GM12872 (cell line): Measurements from ENCODE around the gene MLEC.

Experiments used
- TF ChIP-seq, protein P1 (sequence below): IDR thresholded peaks from 3 replicates; pipeline ENCODE4 v1.5.1; 2011; ENCODE audit warnings: low read depth, mild to moderate bottlenecking, low read length, moderate library complexity; ENCODE audit not compliant: insufficient read depth

Gene MLEC

DNA sequence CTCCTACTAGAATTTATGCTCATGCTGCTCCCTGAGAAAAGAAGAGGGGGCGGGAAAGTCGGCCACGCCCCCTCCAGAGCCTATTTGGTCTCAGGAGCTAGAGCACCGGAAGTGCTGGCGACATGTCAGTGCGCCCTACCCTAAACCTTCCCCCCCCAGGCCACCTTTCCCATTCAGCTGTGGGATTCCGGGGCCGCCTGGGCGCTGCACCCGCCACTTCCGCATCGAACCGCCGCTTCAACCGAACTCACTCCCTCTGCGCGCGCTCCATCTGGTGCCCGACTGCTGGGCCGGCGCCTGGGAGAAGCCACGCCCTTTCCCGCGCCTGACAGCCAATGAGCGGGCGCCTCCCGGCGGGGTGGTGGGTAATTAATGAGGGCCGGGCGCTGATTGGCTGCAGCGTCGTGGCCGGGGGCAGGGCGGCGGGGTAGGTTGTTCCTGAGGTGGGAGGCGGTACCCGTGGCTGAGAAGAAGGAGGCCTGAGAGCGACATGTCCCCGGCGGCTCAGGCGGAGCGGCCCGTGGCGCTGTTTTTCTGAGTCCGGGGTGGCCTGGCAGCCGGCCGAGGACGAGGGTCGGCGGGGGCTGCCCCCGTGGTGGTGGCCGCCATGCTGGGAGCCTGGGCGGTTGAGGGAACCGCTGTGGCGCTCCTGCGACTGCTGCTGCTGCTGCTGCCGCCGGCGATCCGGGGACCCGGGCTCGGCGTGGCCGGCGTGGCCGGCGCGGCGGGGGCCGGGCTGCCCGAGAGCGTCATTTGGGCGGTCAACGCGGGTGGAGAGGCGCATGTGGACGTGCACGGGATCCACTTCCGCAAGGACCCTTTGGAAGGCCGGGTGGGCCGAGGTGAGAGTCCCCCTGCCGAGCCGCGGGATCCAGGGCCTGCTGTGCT, at the start of gene MLEC:
MLEC (plus strand) TSS at position 460 of the 888 bp plus-strand sequence; CDS start at position 608, 148 bp downstream.
- TF ChIP-seq, protein P1, sequence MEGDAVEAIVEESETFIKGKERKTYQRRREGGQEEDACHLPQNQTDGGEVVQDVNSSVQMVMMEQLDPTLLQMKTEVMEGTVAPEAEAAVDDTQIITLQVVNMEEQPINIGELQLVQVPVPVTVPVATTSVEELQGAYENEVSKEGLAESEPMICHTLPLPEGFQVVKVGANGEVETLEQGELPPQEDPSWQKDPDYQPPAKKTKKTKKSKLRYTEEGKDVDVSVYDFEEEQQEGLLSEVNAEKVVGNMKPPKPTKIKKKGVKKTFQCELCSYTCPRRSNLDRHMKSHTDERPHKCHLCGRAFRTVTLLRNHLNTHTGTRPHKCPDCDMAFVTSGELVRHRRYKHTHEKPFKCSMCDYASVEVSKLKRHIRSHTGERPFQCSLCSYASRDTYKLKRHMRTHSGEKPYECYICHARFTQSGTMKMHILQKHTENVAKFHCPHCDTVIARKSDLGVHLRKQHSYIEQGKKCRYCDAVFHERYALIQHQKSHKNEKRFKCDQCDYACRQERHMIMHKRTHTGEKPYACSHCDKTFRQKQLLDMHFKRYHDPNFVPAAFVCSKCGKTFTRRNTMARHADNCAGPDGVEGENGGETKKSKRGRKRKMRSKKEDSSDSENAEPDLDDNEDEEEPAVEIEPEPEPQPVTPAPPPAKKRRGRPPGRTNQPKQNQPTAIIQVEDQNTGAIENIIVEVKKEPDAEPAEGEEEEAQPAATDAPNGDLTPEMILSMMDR: 0 out of 3 replicates have a peak, but pooled peaks have one; percentile 31

DNA sequence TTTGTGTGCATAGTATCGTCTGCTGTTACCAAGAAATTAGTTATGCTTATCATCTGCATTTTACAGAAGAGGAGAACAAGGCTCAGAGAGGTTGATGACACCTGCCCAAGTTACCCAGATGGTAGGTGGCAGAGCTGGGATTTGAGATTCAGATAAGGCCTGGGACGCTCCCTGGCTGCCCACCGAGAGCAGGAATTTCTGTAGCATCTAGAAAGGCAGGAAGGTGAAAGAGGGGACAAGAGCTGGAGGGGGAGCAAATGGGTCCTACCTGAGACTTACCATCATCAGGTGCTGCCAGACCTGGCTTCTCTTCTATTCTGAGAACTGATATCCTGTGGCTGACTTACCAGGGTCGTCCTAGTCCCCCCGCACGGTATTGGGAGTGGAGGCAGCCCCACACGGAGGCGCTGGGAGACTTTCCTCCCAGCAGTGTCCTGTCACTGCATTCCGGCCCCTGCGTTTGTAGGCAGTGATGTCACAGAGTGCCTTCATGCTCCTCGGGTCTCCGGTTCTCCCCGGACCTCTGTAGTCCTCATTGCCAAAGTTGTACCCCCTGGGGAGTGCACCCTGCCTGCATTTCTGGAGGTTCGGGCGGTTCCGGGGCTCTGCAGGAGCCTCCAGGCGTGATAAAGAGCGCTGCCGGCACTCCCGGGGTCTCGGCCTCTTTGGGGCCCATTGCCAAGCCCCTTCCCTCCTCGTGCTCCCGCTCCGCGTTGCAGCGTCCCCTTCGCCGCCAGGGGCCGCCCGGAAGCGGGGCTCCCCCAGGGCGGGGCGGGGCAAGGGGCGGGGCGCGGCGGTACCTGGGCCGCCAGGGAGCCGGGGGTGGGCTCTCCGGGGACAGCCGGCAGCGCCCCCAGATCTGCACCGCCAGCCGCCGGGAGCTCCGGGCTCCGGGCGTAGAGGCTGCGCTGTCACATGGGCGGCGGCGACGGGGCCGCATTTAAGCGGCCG, 46.9 kb upstream of the MLEC start, which contains the start of gene CABP1:
CABP1 (plus strand) TSS at position 856 of the 951 bp plus-strand sequence; CDS start at position 916, 60 bp downstream.
- TF ChIP-seq, protein P1: peak; percentile 56; the same call in 2 of the 3 replicates

GRCh38 chr12:120640861-120641833, 45.8 kb upstream of the MLEC start:
- TF ChIP-seq, protein P1: no peak

DNA sequence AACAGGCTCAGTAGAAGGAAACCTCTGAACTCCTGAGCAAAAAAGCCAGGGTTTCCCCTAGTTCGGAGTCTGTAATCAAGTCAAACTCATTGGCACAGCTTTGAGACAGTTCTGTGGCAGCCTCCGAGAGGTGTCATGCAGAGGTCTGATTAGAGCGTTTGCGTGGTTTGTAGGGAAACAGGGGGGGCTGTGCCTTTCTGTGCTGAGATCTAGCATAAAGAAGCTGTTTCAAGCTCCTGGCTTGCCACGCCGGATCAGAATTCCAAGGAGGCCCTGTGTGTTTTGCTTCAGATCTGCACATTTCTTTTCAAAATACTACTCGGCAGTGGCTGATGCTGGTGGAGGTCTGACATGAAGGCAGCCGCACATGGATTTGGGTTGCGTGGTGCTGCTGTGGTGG, 44.8 kb upstream of the MLEC start:
- TF ChIP-seq, protein P1: no peak

- TF ChIP-seq, protein P1: no peak
Measured at GRCh38 chr12:120642826-120643225, 44.1 kb upstream of the MLEC start.

DNA sequence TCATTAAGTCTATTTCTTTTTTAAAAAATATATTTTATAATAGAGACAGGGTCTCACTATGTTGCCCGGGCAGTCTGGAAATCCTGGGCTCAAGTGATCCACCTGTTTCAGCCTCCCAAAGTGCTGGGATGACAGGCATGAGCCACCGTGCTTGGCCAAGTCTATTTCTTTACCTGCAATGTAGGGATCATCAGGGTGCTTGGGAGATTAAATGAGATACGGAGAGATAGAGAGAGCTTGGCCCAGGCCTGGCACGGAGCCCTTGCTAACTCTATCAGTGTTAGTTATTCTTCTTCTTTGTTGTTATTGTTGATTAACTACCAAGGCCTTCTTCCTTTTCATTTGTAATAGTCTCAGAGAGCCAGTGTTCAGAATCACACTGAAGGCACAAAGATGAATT, 43.4 kb upstream of the MLEC start:
- TF ChIP-seq, protein P1: no peak
